ENCODE data around the gene MYH15. TPM values are rescaled to one million over a fixed set of nuclear protein-coding genes. Genes with fewer than 3 reads are reported as not detected.

MYH15 gene
- total and polyA plus RNA-seq, 2 of the 4 experiments (the other 2 are of a cell fraction) = 0.10 to 0.36 TPM

DNA sequence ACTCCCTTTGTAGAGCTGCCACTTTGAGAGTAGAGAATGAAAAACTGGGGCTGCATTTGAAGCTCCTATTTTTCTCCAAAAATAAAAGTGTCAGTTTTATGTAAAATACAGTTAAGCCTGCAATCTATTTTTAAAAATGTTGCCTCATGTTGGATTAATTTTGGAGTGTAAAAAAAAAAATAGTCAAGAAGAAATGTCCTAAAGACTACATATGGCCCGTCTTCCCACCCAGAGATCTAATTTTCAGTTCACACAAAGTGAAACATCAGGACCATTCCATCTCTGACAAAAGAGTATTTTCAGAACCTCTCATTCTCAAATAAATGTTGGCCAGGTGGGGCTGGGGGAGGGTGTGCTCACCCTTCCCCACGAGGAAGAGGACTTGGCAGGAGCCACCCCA, 151.4 kb downstream of the MYH15 start:
- H2AK9ac ChIP-seq (replicated peaks; ENCODE audit: low read depth, low read length, poor library complexity) = no peak overlapping the region
- H2BK15ac ChIP-seq (ENCODE audit: low read depth, low read length) = no peak overlapping the region
- BruUV-seq (replicated peaks) = no TSS peak
- no peaks in the 10 kb centered on the region for H3K4me1 ChIP-seq (ENCODE audit: control insufficient read depth, insufficient read depth, low read length)
- intact Hi-C loops (cut with micrococcal nuclease) = no loop called here
- no peak overlapping the region for H4K8ac ChIP-seq (ENCODE audit: low read depth in 2 of 2, low read length in 2 of 2)
- peaks cover 4% of the 10 kb centered on the region for H3K27me3 ChIP-seq (ENCODE audit: control insufficient read depth, insufficient read depth, low read length)
- H4K91ac ChIP-seq (ENCODE audit: insufficient read depth, low read depth, low read length) = no peak overlapping the region
- CTCF ChIA-PET = no interaction called here
- no peak overlapping the region for H3K9ac ChIP-seq (ENCODE audit: low read depth, low read length)
- in situ Hi-C loops (cut with MboI; ENCODE audit: low sequenced_read_pairs) = no loop called here
- no peaks in the 10 kb centered on the region for H3K9me1 ChIP-seq (ENCODE audit: insufficient read depth, low read length)
- no peak overlapping the region for H3K56ac ChIP-seq (ENCODE audit: extremely low read depth, insufficient read depth, low read length)
- no peak overlapping the region for H3K4me2 ChIP-seq (ENCODE audit: low read depth, low read length)
- no peak overlapping the region for H3K18ac ChIP-seq (ENCODE audit: low read depth, low read length)
- H2BK20ac ChIP-seq (ENCODE audit: low read depth, low read length) = no peak overlapping the region
- no peak overlapping the region for H2AFZ ChIP-seq (replicated peaks; ENCODE audit: low read length, poor library complexity)
- no peaks in the 10 kb centered on the region for H3K9me3 ChIP-seq (ENCODE audit: control insufficient read depth, insufficient read depth, low read length)
- no peaks in the 10 kb centered on the region for H3K79me1 ChIP-seq (ENCODE audit: low read depth in 1 of 2, low read length in 2 of 2)
- TF ChIP-seq, protein P1, sequence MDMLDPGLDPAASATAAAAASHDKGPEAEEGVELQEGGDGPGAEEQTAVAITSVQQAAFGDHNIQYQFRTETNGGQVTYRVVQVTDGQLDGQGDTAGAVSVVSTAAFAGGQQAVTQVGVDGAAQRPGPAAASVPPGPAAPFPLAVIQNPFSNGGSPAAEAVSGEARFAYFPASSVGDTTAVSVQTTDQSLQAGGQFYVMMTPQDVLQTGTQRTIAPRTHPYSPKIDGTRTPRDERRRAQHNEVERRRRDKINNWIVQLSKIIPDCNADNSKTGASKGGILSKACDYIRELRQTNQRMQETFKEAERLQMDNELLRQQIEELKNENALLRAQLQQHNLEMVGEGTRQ (IDR thresholded peaks at IDR 0.05; ENCODE audit: low read depth, low read length) = no peak
- TF ChIP-seq MAFK (IDR thresholded peaks at IDR 0.05; ENCODE audit: low read depth, low read length) (no peak), FOS (IDR thresholded peaks at IDR 0.05; ENCODE audit: low read depth, low read length) (no peak), NFE2L2 (IDR thresholded peaks at IDR 0.05; ENCODE audit: low read depth, low read length) (no peak), MXI1 (IDR thresholded peaks at IDR 0.05; ENCODE audit: borderline replicate concordance, low read depth, low read length) (no peak), RCOR1 (IDR thresholded peaks at IDR 0.05; ENCODE audit: insufficient replicate concordance, low read length) (no peak), SMC3 (IDR thresholded peaks at IDR 0.05; ENCODE audit: low read depth, low read length) (no peak), MAZ (IDR thresholded peaks at IDR 0.05; ENCODE audit: borderline replicate concordance, low read depth, low read length) (no peak), POLR2A (IDR thresholded peaks at IDR 0.05; ENCODE audit: low read depth, low read length) (no peak), CHD1 (IDR thresholded peaks at IDR 0.05; ENCODE audit: low read depth, low read length) (no peak), CEBPB (IDR thresholded peaks at IDR 0.05; ENCODE audit: low read depth, low read length) (no peak), RFX5 (IDR thresholded peaks at IDR 0.05; ENCODE audit: low read depth, low read length) (no peak), RAD21 (IDR thresholded peaks at IDR 0.05; ENCODE audit: low read length) (no peak), BHLHE40 (IDR thresholded peaks at IDR 0.05; ENCODE audit: low read depth, low read length) (no peak)
- TF ChIP-seq, protein P2, sequence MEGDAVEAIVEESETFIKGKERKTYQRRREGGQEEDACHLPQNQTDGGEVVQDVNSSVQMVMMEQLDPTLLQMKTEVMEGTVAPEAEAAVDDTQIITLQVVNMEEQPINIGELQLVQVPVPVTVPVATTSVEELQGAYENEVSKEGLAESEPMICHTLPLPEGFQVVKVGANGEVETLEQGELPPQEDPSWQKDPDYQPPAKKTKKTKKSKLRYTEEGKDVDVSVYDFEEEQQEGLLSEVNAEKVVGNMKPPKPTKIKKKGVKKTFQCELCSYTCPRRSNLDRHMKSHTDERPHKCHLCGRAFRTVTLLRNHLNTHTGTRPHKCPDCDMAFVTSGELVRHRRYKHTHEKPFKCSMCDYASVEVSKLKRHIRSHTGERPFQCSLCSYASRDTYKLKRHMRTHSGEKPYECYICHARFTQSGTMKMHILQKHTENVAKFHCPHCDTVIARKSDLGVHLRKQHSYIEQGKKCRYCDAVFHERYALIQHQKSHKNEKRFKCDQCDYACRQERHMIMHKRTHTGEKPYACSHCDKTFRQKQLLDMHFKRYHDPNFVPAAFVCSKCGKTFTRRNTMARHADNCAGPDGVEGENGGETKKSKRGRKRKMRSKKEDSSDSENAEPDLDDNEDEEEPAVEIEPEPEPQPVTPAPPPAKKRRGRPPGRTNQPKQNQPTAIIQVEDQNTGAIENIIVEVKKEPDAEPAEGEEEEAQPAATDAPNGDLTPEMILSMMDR (conservative IDR thresholded peaks at IDR 0.05; ENCODE audit: low read depth, low read length) = no peak
- TF ChIP-seq, protein P3, sequence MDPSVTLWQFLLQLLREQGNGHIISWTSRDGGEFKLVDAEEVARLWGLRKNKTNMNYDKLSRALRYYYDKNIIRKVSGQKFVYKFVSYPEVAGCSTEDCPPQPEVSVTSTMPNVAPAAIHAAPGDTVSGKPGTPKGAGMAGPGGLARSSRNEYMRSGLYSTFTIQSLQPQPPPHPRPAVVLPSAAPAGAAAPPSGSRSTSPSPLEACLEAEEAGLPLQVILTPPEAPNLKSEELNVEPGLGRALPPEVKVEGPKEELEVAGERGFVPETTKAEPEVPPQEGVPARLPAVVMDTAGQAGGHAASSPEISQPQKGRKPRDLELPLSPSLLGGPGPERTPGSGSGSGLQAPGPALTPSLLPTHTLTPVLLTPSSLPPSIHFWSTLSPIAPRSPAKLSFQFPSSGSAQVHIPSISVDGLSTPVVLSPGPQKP (IDR thresholded peaks at IDR 0.05; ENCODE audit: borderline replicate concordance, low read depth, low read length) = no peak
- no peak overlapping the region for H3K4me3 ChIP-seq (ENCODE audit: insufficient read depth, low read depth, low read length)
- no peak overlapping the region for H3K14ac ChIP-seq (replicated peaks; ENCODE audit: low read depth, low read length)
- H3K36me3 ChIP-seq (ENCODE audit: control insufficient read depth, insufficient read depth, low read length) = no peaks in the 10 kb centered on the region
- H2BK120ac ChIP-seq (ENCODE audit: low read depth, low read length) = no peak overlapping the region
- ATAC-seq (ENCODE audit: low read depth) (no peak), DNase-seq (no peak)
- no peak overlapping the region for H2AK5ac ChIP-seq (ENCODE audit: low read depth, low read length)
- H2BK5ac ChIP-seq (ENCODE audit: low read depth, low read length, poor library complexity, severe bottlenecking) = no peak overlapping the region
- POLR2A ChIA-PET (ENCODE audit: unreplicated experiment) = no interaction called here
- no peak overlapping the region for H3K4ac ChIP-seq (ENCODE audit: low read depth, low read length)
- no peak overlapping the region for H3K27ac ChIP-seq (ENCODE audit: insufficient read depth, low read length)
- H4K20me1 ChIP-seq (ENCODE audit: insufficient read depth, low read length) = no peaks in the 10 kb centered on the region
- no peak overlapping the region for H4K5ac ChIP-seq (ENCODE audit: low read depth, low read length)
- H3K23ac ChIP-seq (ENCODE audit: low read depth, low read length) = no peak overlapping the region
- WGBS, 2 experiments (ENCODE audit: extremely low coverage in 2 of 2, insufficient read length in 1 of 2) = no CpG with 5 or more reads among the region's 2 CpGs
- dilution Hi-C loops (cut with HindIII; ENCODE audit: low sequenced_read_pairs, unreplicated experiment) = no loop called here

All from IMR-90 (cell line).